Measurements from ENCODE around the gene ITGA8.

Gene ITGA8

GRCh38 chr10:15724683-15725082, 5.0 kb upstream of the ITGA8 start:
- no peak overlapping the region for H3K4me3 ChIP-seq (replicated peaks; ENCODE audit: low read depth, low read length)
- no peak for TF ChIP-seq CTCF (IDR thresholded peaks at IDR 0.05; ENCODE audit: low read depth, low read length, missing control alignments)
- DNase-seq (ENCODE audit: extremely low read depth, low read depth), result no peak

- TF ChIP-seq CTCF (IDR thresholded peaks at IDR 0.05; ENCODE audit: low read depth, low read length, missing control alignments), result no peak
- no peak for DNase-seq (ENCODE audit: extremely low read depth, low read depth)
- no peak overlapping the region for H3K4me3 ChIP-seq (replicated peaks; ENCODE audit: low read depth, low read length)
Measured at GRCh38 chr10:15723803-15724202, 4.1 kb upstream of the ITGA8 start.

- TF ChIP-seq CTCF (IDR thresholded peaks at IDR 0.05; ENCODE audit: low read depth, low read length, missing control alignments), result no peak
- H3K4me3 ChIP-seq (replicated peaks; ENCODE audit: low read depth, low read length), result no peak overlapping the region
- DNase-seq (ENCODE audit: extremely low read depth, low read depth), result no peak
Measured at GRCh38 chr10:15720635-15721287, 1.0 kb upstream of the ITGA8 start.

GRCh38 chr10:15719049-15719898, 448 bp downstream of the ITGA8 start:
- DNase-seq (ENCODE audit: extremely low read depth, low read depth), result no peak
- TF ChIP-seq CTCF (IDR thresholded peaks at IDR 0.05; ENCODE audit: low read depth, low read length, missing control alignments), result no peak
- peak overlapping the region; percentile 28 for H3K4me3 ChIP-seq (replicated peaks; ENCODE audit: low read depth, low read length)

GRCh38 chr10:15718694-15719048, 1.1 kb downstream of the ITGA8 start:
- no peak for TF ChIP-seq CTCF (IDR thresholded peaks at IDR 0.05; ENCODE audit: low read depth, low read length, missing control alignments)
- no peak overlapping the region for H3K4me3 ChIP-seq (replicated peaks; ENCODE audit: low read depth, low read length)

GRCh38 chr10:15715619-15716227, 4.0 kb downstream of the ITGA8 start:
- DNase-seq (ENCODE audit: extremely low read depth, low read depth), result no peak
- peak; percentile 58 for TF ChIP-seq CTCF (IDR thresholded peaks at IDR 0.05; ENCODE audit: low read depth, low read length, missing control alignments)
- H3K4me3 ChIP-seq (replicated peaks; ENCODE audit: low read depth, low read length), result no peak overlapping the region

More at GRCh38 chr10:15718694-15719048, 1.1 kb downstream of the ITGA8 start:
- DNase-seq (ENCODE audit: extremely low read depth, low read depth), result no peak
